Hindlimb muscle (tissue), 1 donor: ENCODE measurements around the gene PEAK3. TPM values are rescaled to one million over a fixed set of nuclear protein-coding genes. Genes with fewer than 3 reads are reported as not detected.

Experiments used
- DNase-seq: peaks from one replicate; pipeline ENCODE4 v3.0.0-alpha.2; 2013
- polyA plus RNA-seq: library from polyadenylated mRNA; unstranded; fragments of 120-200 nt; gene quantifications from one replicate; pipeline ENCODE4 v1.2.1, GENCODE V29; 2013; ENCODE audit not compliant: insufficient read length

The PEAK3 gene
- polyA plus RNA-seq, 1 donor, result not detected

GRCh38 chr19:2249880-2250765 lies 31.9 kb downstream of the PEAK3 start:
- DNase-seq, result no peak

- DNase-seq, result no peak
Measured at GRCh38 chr19:2249010-2249866, 32.7 kb downstream of the PEAK3 start, which contains the start of gene AMH. TSS of gene AMH (plus strand) at chr19:2249323. CDS start at chr19:2249333, 10 bp downstream.

GRCh38 chr19:2248136-2249009 lies 33.6 kb downstream of the PEAK3 start:
- DNase-seq, result no peak

- no peak for DNase-seq
Measured at GRCh38 chr19:2247433-2248101, 34.4 kb downstream of the PEAK3 start.

GRCh38 chr19:2246801-2247361 lies 35.1 kb downstream of the PEAK3 start:
- no peak for DNase-seq

- no peak for DNase-seq
Measured at GRCh38 chr19:2246014-2246620, 35.9 kb downstream of the PEAK3 start.

GRCh38 chr19:2245273-2245672 lies 36.7 kb downstream of the PEAK3 start:
- DNase-seq, result no peak

- no peak for DNase-seq
Measured at GRCh38 chr19:2244486-2244885, 37.5 kb downstream of the PEAK3 start.

GRCh38 chr19:2244125-2244411 lies 37.9 kb downstream of the PEAK3 start:
- no peak for DNase-seq

GRCh38 chr19:2243274-2244124 lies 38.5 kb downstream of the PEAK3 start:
- DNase-seq, result no peak

- DNase-seq, result no peak
Measured at GRCh38 chr19:2242816-2243215, 39.2 kb downstream of the PEAK3 start.

GRCh38 chr19:2242092-2242537 lies 39.9 kb downstream of the PEAK3 start:
- no peak for DNase-seq

- no peak for DNase-seq
Measured at GRCh38 chr19:2240881-2241760, 40.9 kb downstream of the PEAK3 start.

GRCh38 chr19:2239771-2240770 lies 41.9 kb downstream of the PEAK3 start:
- no peak for DNase-seq

GRCh38 chr19:2239173-2239572 lies 42.8 kb downstream of the PEAK3 start:
- no peak for DNase-seq

- DNase-seq, result no peak
Measured at GRCh38 chr19:2237869-2238153, 44.2 kb downstream of the PEAK3 start.

- DNase-seq, result no peak
Measured at GRCh38 chr19:2237051-2237868, 44.7 kb downstream of the PEAK3 start.
